Stimulated activated naive B cell treated with anti-CD40 and anti-IgM and Interleukin-4, amounts not matched to agents 10 μg/mL and 1 μg/mL and 100 μg/mL, for 72 hours (primary cell): Measurements from ENCODE around the gene PRKG1.

Source experiments
- ATAC-seq, 2 donors: fragments of 150-1000 bp; cut with Tn5 transposase; replicated peaks; 2 replicates each; pipeline ENCODE4 v1.10.0; 2021; ENCODE audit warnings: moderate library complexity in 1 of 2
- DNase-seq: peaks from one replicate; pipeline ENCODE4 v3.0.0; 2021
- H3K27ac Mint-ChIP-seq: one replicate; pipeline ENCODE4 v1.8.0; 2022; ENCODE audit warnings: mild to moderate bottlenecking, mixed read lengths
- H3K27me3 Mint-ChIP-seq, 2 donors: one replicate each; pipeline ENCODE4 v1.8.0; 2022; ENCODE audit warnings: mixed read lengths in 2 of 2
- H3K36me3 Mint-ChIP-seq, 2 donors: one replicate each; pipeline ENCODE4 v1.8.0; 2022; ENCODE audit warnings: mixed read lengths in 2 of 2, mild to moderate bottlenecking in 1 of 2
- H3K4me1 Mint-ChIP-seq, 2 donors: one replicate each; pipeline ENCODE4 v1.8.0; 2022; ENCODE audit warnings: mixed read lengths in 2 of 2, mild to moderate bottlenecking in 1 of 2
- H3K4me3 Mint-ChIP-seq, 2 donors: one replicate each; pipeline ENCODE4 v1.8.0; 2022; ENCODE audit warnings: mild to moderate bottlenecking in 2 of 2, mixed read lengths in 2 of 2, moderate library complexity in 1 of 2
- H3K9me3 Mint-ChIP-seq, 2 donors: one replicate each; pipeline ENCODE4 v1.8.0; 2022; ENCODE audit warnings: mixed read lengths in 2 of 2, mild to moderate bottlenecking in 1 of 2

PRKG1 gene

GRCh38 chr10:52269233-52269632, 1194.9 kb downstream of the PRKG1 start:
- Mint-ChIP-seq H3K27ac (no peak overlapping the region), H3K9me3 (no peaks in the 10 kb centered on the region), H3K27me3 (no peaks in the 10 kb centered on the region), H3K4me3 (no peak overlapping the region), H3K4me1 (peaks cover 0 to 6% of the 10 kb centered on the region in 2 donors), H3K36me3 (no peaks in the 10 kb centered on the region)
- DNase-seq (no peak), ATAC-seq (no peak)

- H3K36me3 Mint-ChIP-seq: peaks cover 0 to 3% of the 10 kb centered on the region in 2 donors
- DNase-seq (no peak), ATAC-seq (no peak)
- peaks cover 6 to 8% of the 10 kb centered on the region in 2 donors for H3K9me3 Mint-ChIP-seq
- peaks cover 8 to 16% of the 10 kb centered on the region in 2 donors for H3K27me3 Mint-ChIP-seq
- no peak overlapping the region for H3K27ac Mint-ChIP-seq
- no peak overlapping the region for H3K4me3 Mint-ChIP-seq
- no peaks in the 10 kb centered on the region for H3K4me1 Mint-ChIP-seq
Observed at GRCh38 chr10:52276163-52276562, 1201.9 kb downstream of the PRKG1 start.

- H3K9me3 Mint-ChIP-seq: peaks cover 6 to 8% of the 10 kb centered on the region in 2 donors
- no peak overlapping the region for H3K27ac Mint-ChIP-seq
- no peaks in the 10 kb centered on the region for H3K4me1 Mint-ChIP-seq
- DNase-seq (no peak), ATAC-seq (no peak)
- no peak overlapping the region for H3K4me3 Mint-ChIP-seq
- H3K36me3 Mint-ChIP-seq: peaks cover 0 to 3% of the 10 kb centered on the region in 2 donors
- peaks cover 8 to 16% of the 10 kb centered on the region in 2 donors for H3K27me3 Mint-ChIP-seq
Observed at GRCh38 chr10:52276986-52277385, 1202.7 kb downstream of the PRKG1 start.

- Mint-ChIP-seq H3K9me3 (peaks cover 6 to 8% of the 10 kb centered on the region in 2 donors), H3K27ac (no peak overlapping the region), H3K36me3 (peaks cover 0 to 3% of the 10 kb centered on the region in 2 donors), H3K4me1 (peaks cover 5 to 8% of the 10 kb centered on the region in 2 donors), H3K27me3 (peaks cover 8 to 14% of the 10 kb centered on the region in 2 donors), H3K4me3 (no peak overlapping the region)
- no peak for DNase-seq
- ATAC-seq: no peak
Observed at GRCh38 chr10:52279546-52279945, 1205.3 kb downstream of the PRKG1 start.

- Mint-ChIP-seq H3K36me3 (peaks cover 0 to 3% of the 10 kb centered on the region in 2 donors), H3K4me1 (peaks cover 10 to 13% of the 10 kb centered on the region in 2 donors), H3K9me3 (peaks cover 4 to 6% of the 10 kb centered on the region in 2 donors), H3K27me3 (peaks cover 4 to 9% of the 10 kb centered on the region in 2 donors), H3K27ac (no peak overlapping the region), H3K4me3 (no peak overlapping the region)
- ATAC-seq: no peak
- DNase-seq: no peak
Observed at GRCh38 chr10:52280051-52280450, 1205.8 kb downstream of the PRKG1 start.

- DNase-seq: no peak
- no peaks in the 10 kb centered on the region for H3K36me3 Mint-ChIP-seq
- ATAC-seq: no peak
- peaks cover 1 to 2% of the 10 kb centered on the region in 2 donors for H3K9me3 Mint-ChIP-seq
- H3K27me3 Mint-ChIP-seq: peaks cover 0 to 2% of the 10 kb centered on the region in 2 donors
- no peak overlapping the region for H3K4me3 Mint-ChIP-seq
- H3K27ac Mint-ChIP-seq: no peak overlapping the region
- H3K4me1 Mint-ChIP-seq: peaks cover 15 to 17% of the 10 kb centered on the region in 2 donors
Observed at GRCh38 chr10:52283174-52283573, 1208.9 kb downstream of the PRKG1 start.

- H3K27ac Mint-ChIP-seq: no peak overlapping the region
- DNase-seq (no peak), ATAC-seq (peak; percentile 96 to 97)
- H3K4me1 Mint-ChIP-seq: peaks cover 16 to 17% of the 10 kb centered on the region in 2 donors
- H3K4me3 Mint-ChIP-seq: no peak overlapping the region
- H3K36me3 Mint-ChIP-seq: no peaks in the 10 kb centered on the region
- no peaks in the 10 kb centered on the region for H3K9me3 Mint-ChIP-seq
- no peaks in the 10 kb centered on the region for H3K27me3 Mint-ChIP-seq
Observed at GRCh38 chr10:52284416-52285013, 1210.2 kb downstream of the PRKG1 start.

GRCh38 chr10:52287866-52288265, 1213.6 kb downstream of the PRKG1 start:
- Mint-ChIP-seq H3K9me3 (no peaks in the 10 kb centered on the region), H3K4me1 (peaks cover 14 to 17% of the 10 kb centered on the region in 2 donors), H3K4me3 (no peak overlapping the region), H3K27me3 (no peaks in the 10 kb centered on the region), H3K36me3 (no peaks in the 10 kb centered on the region), H3K27ac (no peak overlapping the region)
- DNase-seq: no peak
- ATAC-seq: no peak

- H3K27me3 Mint-ChIP-seq: no peaks in the 10 kb centered on the region
- no peak overlapping the region for H3K4me3 Mint-ChIP-seq
- H3K9me3 Mint-ChIP-seq: peaks cover 0 to 1% of the 10 kb centered on the region in 2 donors
- no peaks in the 10 kb centered on the region for H3K4me1 Mint-ChIP-seq
- ATAC-seq (no peak), DNase-seq (no peak)
- no peaks in the 10 kb centered on the region for H3K36me3 Mint-ChIP-seq
- H3K27ac Mint-ChIP-seq: no peak overlapping the region
Observed at GRCh38 chr10:52297747-52298146, 1223.5 kb downstream of the PRKG1 start.

- Mint-ChIP-seq H3K4me1 (no peaks in the 10 kb centered on the region), H3K27me3 (no peaks in the 10 kb centered on the region), H3K9me3 (peaks cover 0 to 1% of the 10 kb centered on the region in 2 donors), H3K27ac (no peak overlapping the region), H3K4me3 (no peak overlapping the region), H3K36me3 (no peaks in the 10 kb centered on the region)
- ATAC-seq: no peak
- no peak for DNase-seq
Observed at GRCh38 chr10:52300599-52301277, 1226.5 kb downstream of the PRKG1 start.

GRCh38 chr10:52308251-52309031, 1234.2 kb downstream of the PRKG1 start:
- Mint-ChIP-seq H3K36me3 (no peaks in the 10 kb centered on the region), H3K4me3 (peak overlapping the region; percentile 74), H3K4me1 (peaks cover 5 to 12% of the 10 kb centered on the region in 2 donors), H3K27me3 (peaks cover 24 to 39% of the 10 kb centered on the region in 2 donors), H3K9me3 (no peaks in the 10 kb centered on the region), H3K27ac (no peak overlapping the region)
- ATAC-seq (peak; percentile 83 to 88), DNase-seq (peak; percentile 13)

- H3K27me3 Mint-ChIP-seq: peaks cover 46 to 62% of the 10 kb centered on the region in 2 donors
- no peaks in the 10 kb centered on the region for H3K36me3 Mint-ChIP-seq
- DNase-seq (no peak), ATAC-seq (no peak)
- no peaks in the 10 kb centered on the region for H3K9me3 Mint-ChIP-seq
- peak overlapping the region; percentile 79 for H3K4me3 Mint-ChIP-seq
- H3K27ac Mint-ChIP-seq: no peak overlapping the region
- peaks cover 13 to 35% of the 10 kb centered on the region in 2 donors for H3K4me1 Mint-ChIP-seq
Observed at GRCh38 chr10:52312942-52313255, 1238.6 kb downstream of the PRKG1 start.

- DNase-seq: no peak
- no peaks in the 10 kb centered on the region for H3K9me3 Mint-ChIP-seq
- peaks cover 46 to 59% of the 10 kb centered on the region in 2 donors for H3K27me3 Mint-ChIP-seq
- H3K4me1 Mint-ChIP-seq: peaks cover 13 to 34% of the 10 kb centered on the region in 2 donors
- peak; percentile 19 to 26 for ATAC-seq
- H3K27ac Mint-ChIP-seq: no peak overlapping the region
- H3K36me3 Mint-ChIP-seq: no peaks in the 10 kb centered on the region
- H3K4me3 Mint-ChIP-seq: peak overlapping the region; percentile 79
Observed at GRCh38 chr10:52313256-52313932, 1239.1 kb downstream of the PRKG1 start.
